HCT116 (cell line): ENCODE measurements around the gene TMEM176B. TPM values are rescaled to one million over a fixed set of nuclear protein-coding genes. Genes with fewer than 3 reads are reported as not detected.
"Not testable (repeated sequence)": the region's sequence is repeated elsewhere in the genome, so short reads cannot be mapped to it uniquely, and the experiment has no call there.

Experiments used
- ATAC-seq: fragments of 200-7000 bp; cut with Tn5 transposase; 2 replicates; pipeline ENCODE4 v1.9.1; 2020; ENCODE audit warnings: mild to moderate bottlenecking, moderate library complexity
- BruUV-seq: library from RNA; stranded (reverse); fragments of 400-500 nt; replicated peaks from 2 replicates; lab custom pipeline; 2021; lab: Mats Ljungman, UMichigan
- CTCF ChIA-PET: fragments of 300-600 bp; sonication (Branson Sonifier 250); formaldehyde crosslinking; loops from one replicate; lab custom pipeline; 2021; ENCODE audit warnings: antibody characterized with exemption; lab: Charles Lee
- POLR2A ChIA-PET: fragments of 300-600, 350-600 bp; sonication (Branson Sonifier 250); formaldehyde crosslinking; loops from one replicate; lab custom pipeline; 2021; ENCODE audit warnings: antibody characterized with exemption; lab: Charles Lee
- RAD21 ChIA-PET, 2 experiments: fragments of 300-600 bp; sonication (Branson Sonifier 250); formaldehyde crosslinking; loops; one replicate each; lab custom pipeline; 2023; ENCODE audit warnings: low total read pairs in 2 of 2; ENCODE audit not compliant: uncharacterized antibody in 2 of 2, unreplicated experiment in 2 of 2, low non-redundant PET in 1 of 2; lab: Charles Lee
- DNase-seq: peaks from one replicate; pipeline ENCODE4 v3.0.0-alpha.2; 2010; ENCODE audit warnings: low read depth, low spot score
- H2AFZ ChIP-seq: fragments of 200-600 bp; shearing (Covaris generic), sonication (generic); 2 replicates; pipeline ENCODE4 v1.6.1; 2017; ENCODE audit warnings: low read depth, mixed run types, mixed read lengths, antibody characterized with exemption, low read length; ENCODE audit not compliant: poor library complexity, severe bottlenecking
- H3K27ac ChIP-seq: 2 replicates; pipeline ENCODE4 v1.5.1; 2012; ENCODE audit warnings: low read depth, low read length
- H3K27me3 ChIP-seq: fragments of 200-600 bp; sonication (generic); 2 replicates; pipeline ENCODE4 v1.6.1; 2016; ENCODE audit warnings: mixed run types, low read length, mixed read lengths; ENCODE audit not compliant: insufficient read depth
- H3K36me3 ChIP-seq, 2 experiments: fragments of 200-500 bp in 1 of 2; fragments of 200-600 bp in 1 of 2; sonication (Bioruptor generic) in 1 of 2; sonication (generic) in 1 of 2; 2 replicates each; pipeline versions ENCODE4 v1.5.1 to v1.6.1; 2014 to 2016; ENCODE audit warnings: low read length in 2 of 2, inconsistent platforms in 1 of 2, mixed read lengths in 1 of 2, mixed run types in 1 of 2; ENCODE audit not compliant: insufficient read depth in 2 of 2, control insufficient read depth in 1 of 2
- H3K4me1 ChIP-seq, 2 experiments: fragments of 200-600 bp in 1 of 2; sonication (generic) in 1 of 2; 2 replicates each; pipeline versions ENCODE4 v1.5.1 to v1.6.1; 2012 to 2017; ENCODE audit warnings: low read length in 2 of 2, inconsistent platforms in 1 of 2, mild to moderate bottlenecking in 1 of 2, mixed read lengths in 1 of 2, mixed run types in 1 of 2, moderate library complexity in 1 of 2; ENCODE audit not compliant: insufficient read depth in 2 of 2, control insufficient read depth in 1 of 2
- H3K4me2 ChIP-seq: fragments of 200-600 bp; sonication (generic); 2 replicates; pipeline ENCODE4 v1.6.1; 2017; ENCODE audit warnings: mixed run types, low read length, mixed read lengths
- H3K4me3 ChIP-seq, 2 experiments: fragments of 200-600 bp in 1 of 2; sonication (generic) in 1 of 2; replicated peaks in 1 of 2; 2 replicates each; pipeline ENCODE4 v1.5.1; 2011 to 2016; ENCODE audit warnings: low read length in 2 of 2, control low read depth in 1 of 2, low read depth in 1 of 2, mild to moderate bottlenecking in 1 of 2, mixed read lengths in 1 of 2, mixed run types in 1 of 2
- H3K79me2 ChIP-seq: fragments of 200-600 bp; sonication (generic); 2 replicates; pipeline ENCODE4 v1.6.1; 2017; ENCODE audit warnings: mild to moderate bottlenecking, mixed run types, low read length, moderate library complexity, mixed read lengths; ENCODE audit not compliant: insufficient read depth
- H3K9ac ChIP-seq: fragments of 200-600 bp; sonication (generic); 2 replicates; pipeline ENCODE4 v1.6.1; 2016; ENCODE audit warnings: low read length, mixed read lengths
- H3K9me2 ChIP-seq: fragments of 200-600 bp; sonication (generic), shearing (Covaris generic); 2 replicates; pipeline ENCODE4 v1.6.1; 2017; ENCODE audit warnings: mixed run types, mild to moderate bottlenecking, moderate library complexity; ENCODE audit not compliant: insufficient read depth
- H3K9me3 ChIP-seq, 2 experiments: fragments of 200-500 bp in 1 of 2; fragments of 200-600 bp in 1 of 2; sonication (Bioruptor generic) in 1 of 2; sonication (generic) in 1 of 2; 2 replicates each; pipeline ENCODE4 v1.6.1; 2014 to 2017; ENCODE audit warnings: low read length in 2 of 2, mixed read lengths in 2 of 2, inconsistent platforms in 1 of 2, low read depth in 1 of 2, mild to moderate bottlenecking in 1 of 2, mixed run types in 1 of 2, moderate library complexity in 1 of 2; ENCODE audit not compliant: control insufficient read depth in 1 of 2, insufficient read depth in 1 of 2
- H4K20me1 ChIP-seq: fragments of 200-600 bp; sonication (generic), shearing (Covaris generic); 2 replicates; pipeline ENCODE4 v1.6.1; 2017; ENCODE audit warnings: mixed run types, mild to moderate bottlenecking, moderate library complexity; ENCODE audit not compliant: insufficient read depth
- POLR2A ChIP-seq: IDR thresholded peaks from 2 replicates; pipeline ENCODE4 v1.7.0; 2011; ENCODE audit warnings: borderline replicate concordance; ENCODE audit not compliant: insufficient read depth, insufficient read length; ENCODE audit errors: extremely low read depth
- intact Hi-C: fragments of 100-400 bp; cut with micrococcal nuclease; formaldehyde crosslinking; loops from 2 replicates; pipeline ENCODE4 v1.10.0; 2022
- total RNA-seq: library from RNA; stranded (reverse); gene quantifications from one replicate; pipeline ENCODE4 v1.2.1, GENCODE V29; 2021; ENCODE audit not compliant: unreplicated experiment
- TF ChIP-seq, protein P1 (sequence below): IDR thresholded peaks from 2 replicates; pipeline ENCODE4 v1.6.1; 2012; ENCODE audit warnings: low read depth

The TMEM176B gene
- total RNA-seq, 1 experiment from 2014 or later = 0.42 TPM

DNA sequence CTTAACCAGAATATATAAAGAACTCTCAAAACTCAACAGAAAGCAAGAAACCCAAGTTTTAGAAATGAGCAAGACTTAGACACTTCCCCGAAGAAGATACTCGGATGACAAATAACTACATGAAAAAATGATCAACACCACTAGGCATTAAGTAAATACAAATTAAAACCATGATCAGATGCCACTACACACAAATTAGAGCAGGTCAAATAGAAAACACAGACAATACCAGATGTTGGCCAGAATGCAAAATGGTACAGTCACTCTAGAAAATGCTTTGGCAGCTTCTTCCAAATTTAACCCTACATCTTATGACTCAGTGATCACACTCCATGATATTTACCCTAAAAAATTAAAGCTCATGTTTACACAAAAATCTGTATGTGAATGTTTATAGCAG lies 18.8 kb upstream of the TMEM176B start:
- Histone ChIP-seq H3K9ac (no peak overlapping the region), H4K20me1 (no peaks in the 10 kb centered on the region), H3K9me3 (no peaks in the 10 kb centered on the region), H3K4me2 (no peak overlapping the region), H3K4me3 (no peak overlapping the region), H3K9me2 (no peaks in the 10 kb centered on the region), H2AFZ (no peak overlapping the region), H3K36me3 (no peaks in the 10 kb centered on the region), H3K27ac (no peak overlapping the region), H3K4me1 (no peaks in the 10 kb centered on the region), H3K27me3 (no peaks in the 10 kb centered on the region; the same call in 1 of the 2 replicates), H3K79me2 (no peaks in the 10 kb centered on the region)
- ATAC-seq (no peak), DNase-seq (no peak)
- intact Hi-C loops = no loop called here
- ChIA-PET CTCF (no interaction called here), POLR2A (no interaction called here), RAD21 (no interaction called here)
- BruUV-seq = no TSS peak
- TF ChIP-seq POLR2A = no peak

DNA sequence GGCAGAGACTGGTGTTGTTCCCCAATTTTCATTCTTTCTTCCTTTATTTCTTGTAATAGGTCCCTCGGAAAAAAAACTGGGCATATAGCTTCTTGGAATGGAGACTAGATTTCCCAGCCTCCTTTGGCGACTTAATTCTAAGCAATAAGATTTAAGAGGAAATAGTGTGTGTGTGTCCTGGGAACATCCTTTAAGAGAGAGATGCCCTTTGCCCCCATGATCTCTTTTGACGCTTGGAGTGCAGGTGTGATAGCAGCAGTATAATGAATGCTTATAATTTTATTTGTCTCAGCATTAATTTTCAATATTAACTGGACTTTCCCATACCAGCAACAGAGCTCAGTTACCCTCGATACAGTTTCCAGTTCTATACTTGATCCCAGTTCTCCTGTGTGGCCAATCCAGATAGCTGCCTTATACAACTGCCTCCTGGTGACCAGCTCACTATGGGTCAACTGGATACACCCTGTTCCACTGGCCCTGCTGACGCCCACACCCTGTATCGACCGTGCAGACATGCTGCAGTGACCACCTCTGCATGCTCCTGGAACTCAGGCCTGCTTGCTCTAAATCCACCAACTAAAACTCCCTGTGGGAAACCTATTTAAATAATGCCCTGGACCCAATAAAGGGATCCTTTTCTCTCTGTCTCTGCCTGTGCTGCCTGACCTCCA lies 14.3 kb upstream of the TMEM176B start:
- Histone ChIP-seq H4K20me1 (no peaks in the 10 kb centered on the region), H3K9me2 (no peaks in the 10 kb centered on the region), H3K4me3 (no peak overlapping the region), H3K4me1 (no peaks in the 10 kb centered on the region), H3K4me2 (no peak overlapping the region), H3K27me3 (no peaks in the 10 kb centered on the region; the same call in 1 of the 2 replicates), H3K9me3 (no peaks in the 10 kb centered on the region), H3K79me2 (no peaks in the 10 kb centered on the region), H2AFZ (no peak overlapping the region), H3K9ac (no peak overlapping the region), H3K27ac (no peak overlapping the region), H3K36me3 (no peaks in the 10 kb centered on the region)
- no TSS peak for BruUV-seq
- CTCF ChIA-PET = interaction anchor here (0.9 kb wide), 1 partner anchor 62 kb away, joined by 3 read pairs; no protein-coding TSS in a partner anchor
- ATAC-seq = no peak
- POLR2A ChIA-PET = no interaction called here
- no peak for DNase-seq
- TF ChIP-seq, protein P1, sequence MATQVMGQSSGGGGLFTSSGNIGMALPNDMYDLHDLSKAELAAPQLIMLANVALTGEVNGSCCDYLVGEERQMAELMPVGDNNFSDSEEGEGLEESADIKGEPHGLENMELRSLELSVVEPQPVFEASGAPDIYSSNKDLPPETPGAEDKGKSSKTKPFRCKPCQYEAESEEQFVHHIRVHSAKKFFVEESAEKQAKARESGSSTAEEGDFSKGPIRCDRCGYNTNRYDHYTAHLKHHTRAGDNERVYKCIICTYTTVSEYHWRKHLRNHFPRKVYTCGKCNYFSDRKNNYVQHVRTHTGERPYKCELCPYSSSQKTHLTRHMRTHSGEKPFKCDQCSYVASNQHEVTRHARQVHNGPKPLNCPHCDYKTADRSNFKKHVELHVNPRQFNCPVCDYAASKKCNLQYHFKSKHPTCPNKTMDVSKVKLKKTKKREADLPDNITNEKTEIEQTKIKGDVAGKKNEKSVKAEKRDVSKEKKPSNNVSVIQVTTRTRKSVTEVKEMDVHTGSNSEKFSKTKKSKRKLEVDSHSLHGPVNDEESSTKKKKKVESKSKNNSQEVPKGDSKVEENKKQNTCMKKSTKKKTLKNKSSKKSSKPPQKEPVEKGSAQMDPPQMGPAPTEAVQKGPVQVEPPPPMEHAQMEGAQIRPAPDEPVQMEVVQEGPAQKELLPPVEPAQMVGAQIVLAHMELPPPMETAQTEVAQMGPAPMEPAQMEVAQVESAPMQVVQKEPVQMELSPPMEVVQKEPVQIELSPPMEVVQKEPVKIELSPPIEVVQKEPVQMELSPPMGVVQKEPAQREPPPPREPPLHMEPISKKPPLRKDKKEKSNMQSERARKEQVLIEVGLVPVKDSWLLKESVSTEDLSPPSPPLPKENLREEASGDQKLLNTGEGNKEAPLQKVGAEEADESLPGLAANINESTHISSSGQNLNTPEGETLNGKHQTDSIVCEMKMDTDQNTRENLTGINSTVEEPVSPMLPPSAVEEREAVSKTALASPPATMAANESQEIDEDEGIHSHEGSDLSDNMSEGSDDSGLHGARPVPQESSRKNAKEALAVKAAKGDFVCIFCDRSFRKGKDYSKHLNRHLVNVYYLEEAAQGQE = no peak
- RAD21 ChIA-PET = no interaction called here
- intact Hi-C loops = no loop called here

- H3K79me2 ChIP-seq, H3K9me2 ChIP-seq, H3K4me2 ChIP-seq, H3K27ac ChIP-seq, H3K4me3 ChIP-seq, H2AFZ ChIP-seq, H3K9ac ChIP-seq, ATAC-seq, H3K9me3 ChIP-seq, H3K36me3 ChIP-seq, DNase-seq, H4K20me1 ChIP-seq, H3K27me3 ChIP-seq, intact Hi-C loops, H3K4me1 ChIP-seq, RAD21 ChIA-PET, BruUV-seq, POLR2A ChIA-PET: not testable (repeated sequence)
- CTCF ChIA-PET = interaction anchor here (1.1 kb wide), 1 partner anchor 29 kb away, joined by 3 read pairs; no protein-coding TSS in a partner anchor
Measured at GRCh38 chr7:150807616-150808438, 7.7 kb upstream of the TMEM176B start.
